ENCODE data around the gene SH2D4B. TPM values are rescaled to one million over a fixed set of nuclear protein-coding genes. Genes with fewer than 3 reads are reported as not detected.

SH2D4B gene
- polyA plus RNA-seq, 1 experiment = not detected

DNA sequence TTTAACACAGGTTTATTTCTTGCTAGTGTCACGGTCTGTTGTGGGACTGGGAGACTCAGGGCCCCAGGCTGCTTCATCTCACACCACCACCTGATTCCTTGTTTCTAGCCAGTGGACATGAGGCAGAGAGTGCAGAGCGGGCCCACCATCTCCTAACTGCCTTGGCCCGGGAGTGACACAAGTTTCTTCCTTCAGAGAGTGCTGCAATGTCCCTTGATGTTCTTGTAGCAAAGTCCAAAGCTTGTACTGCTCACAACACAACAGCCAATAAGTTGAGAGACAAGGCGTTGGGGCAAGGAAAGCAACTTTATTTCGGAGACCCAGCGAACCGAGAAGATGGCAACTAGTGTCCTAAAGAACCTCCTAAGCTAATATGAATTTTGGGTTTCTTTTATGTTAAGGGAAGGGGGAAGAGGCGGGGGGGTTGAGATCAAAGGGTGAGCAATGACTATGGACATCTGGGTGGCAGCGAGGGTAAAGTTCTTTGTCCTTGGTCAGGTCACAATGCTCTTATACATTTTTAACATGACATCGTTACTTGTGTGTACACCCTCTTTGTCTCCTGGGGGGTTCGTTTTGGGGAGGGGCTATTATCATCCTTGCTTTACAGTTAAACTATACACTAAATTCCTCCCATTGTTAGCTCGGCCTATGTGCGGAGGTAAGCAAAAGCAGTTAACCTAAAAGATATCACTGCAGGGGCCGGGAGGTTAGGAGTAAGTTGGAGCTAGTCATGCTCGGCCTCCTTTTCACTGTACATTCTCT is 31.6 kb downstream of the SH2D4B start:
- TF ChIP-seq, protein P1, sequence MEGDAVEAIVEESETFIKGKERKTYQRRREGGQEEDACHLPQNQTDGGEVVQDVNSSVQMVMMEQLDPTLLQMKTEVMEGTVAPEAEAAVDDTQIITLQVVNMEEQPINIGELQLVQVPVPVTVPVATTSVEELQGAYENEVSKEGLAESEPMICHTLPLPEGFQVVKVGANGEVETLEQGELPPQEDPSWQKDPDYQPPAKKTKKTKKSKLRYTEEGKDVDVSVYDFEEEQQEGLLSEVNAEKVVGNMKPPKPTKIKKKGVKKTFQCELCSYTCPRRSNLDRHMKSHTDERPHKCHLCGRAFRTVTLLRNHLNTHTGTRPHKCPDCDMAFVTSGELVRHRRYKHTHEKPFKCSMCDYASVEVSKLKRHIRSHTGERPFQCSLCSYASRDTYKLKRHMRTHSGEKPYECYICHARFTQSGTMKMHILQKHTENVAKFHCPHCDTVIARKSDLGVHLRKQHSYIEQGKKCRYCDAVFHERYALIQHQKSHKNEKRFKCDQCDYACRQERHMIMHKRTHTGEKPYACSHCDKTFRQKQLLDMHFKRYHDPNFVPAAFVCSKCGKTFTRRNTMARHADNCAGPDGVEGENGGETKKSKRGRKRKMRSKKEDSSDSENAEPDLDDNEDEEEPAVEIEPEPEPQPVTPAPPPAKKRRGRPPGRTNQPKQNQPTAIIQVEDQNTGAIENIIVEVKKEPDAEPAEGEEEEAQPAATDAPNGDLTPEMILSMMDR (IDR thresholded peaks at IDR 0.05; ENCODE audit: low read depth, low read length) = no peak
- CTCF ChIA-PET = interaction anchor here (0.6 kb wide), 2 partner anchors 69 to 130 kb away, joined by 3 read pairs; no protein-coding TSS in a partner anchor
- no peaks in the 10 kb centered on the region; the same call in 1 of the 2 replicates for H3K9me3 ChIP-seq (ENCODE audit: control insufficient read depth, insufficient read depth, low read length)
- no peak overlapping the region for H3K27ac ChIP-seq (ENCODE audit: low read depth, low read length)
- POLR2A ChIA-PET = no interaction called here
- H3K4me3 ChIP-seq (ENCODE audit: low read depth, low read length) = no peak overlapping the region
- H3K27me3 ChIP-seq (ENCODE audit: control insufficient read depth, insufficient read depth, low read length) = peaks cover 6% of the 10 kb centered on the region
- DNase-seq (ENCODE audit: low read depth, low spot score) = no peak

DNA sequence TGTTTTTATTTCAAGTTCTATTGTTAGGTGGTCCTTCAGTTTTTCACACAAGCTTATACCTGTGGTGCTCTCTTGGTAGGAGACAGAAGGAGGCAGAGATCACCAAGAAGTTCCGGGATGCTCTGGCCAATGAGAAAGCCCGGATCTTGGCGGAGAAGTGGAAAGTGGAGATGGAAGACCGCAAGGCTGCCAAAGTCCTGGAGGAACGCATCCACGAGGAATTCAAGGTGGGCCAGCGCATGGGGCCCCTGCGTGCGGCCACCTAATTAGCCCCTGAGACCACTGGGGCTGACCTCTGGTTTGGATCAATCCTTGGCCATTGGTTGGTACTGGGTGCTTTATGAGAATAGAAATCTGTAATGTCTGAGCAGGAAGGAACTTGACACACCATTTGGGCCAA is 33.6 kb downstream of the SH2D4B start:
- TF ChIP-seq, protein P1 (IDR thresholded peaks at IDR 0.05; ENCODE audit: low read depth, low read length) = no peak
- H3K27me3 ChIP-seq (ENCODE audit: control insufficient read depth, insufficient read depth, low read length) = peaks cover 6% of the 10 kb centered on the region
- H3K9me3 ChIP-seq (ENCODE audit: control insufficient read depth, insufficient read depth, low read length) = no peaks in the 10 kb centered on the region; the same call in 1 of the 2 replicates
- no peak overlapping the region for H3K4me3 ChIP-seq (ENCODE audit: low read depth, low read length)
- no peak overlapping the region for H3K27ac ChIP-seq (ENCODE audit: low read depth, low read length)
- DNase-seq (ENCODE audit: low read depth, low spot score) = no peak
- ChIA-PET POLR2A (no interaction called here), CTCF (no interaction called here)

DNA sequence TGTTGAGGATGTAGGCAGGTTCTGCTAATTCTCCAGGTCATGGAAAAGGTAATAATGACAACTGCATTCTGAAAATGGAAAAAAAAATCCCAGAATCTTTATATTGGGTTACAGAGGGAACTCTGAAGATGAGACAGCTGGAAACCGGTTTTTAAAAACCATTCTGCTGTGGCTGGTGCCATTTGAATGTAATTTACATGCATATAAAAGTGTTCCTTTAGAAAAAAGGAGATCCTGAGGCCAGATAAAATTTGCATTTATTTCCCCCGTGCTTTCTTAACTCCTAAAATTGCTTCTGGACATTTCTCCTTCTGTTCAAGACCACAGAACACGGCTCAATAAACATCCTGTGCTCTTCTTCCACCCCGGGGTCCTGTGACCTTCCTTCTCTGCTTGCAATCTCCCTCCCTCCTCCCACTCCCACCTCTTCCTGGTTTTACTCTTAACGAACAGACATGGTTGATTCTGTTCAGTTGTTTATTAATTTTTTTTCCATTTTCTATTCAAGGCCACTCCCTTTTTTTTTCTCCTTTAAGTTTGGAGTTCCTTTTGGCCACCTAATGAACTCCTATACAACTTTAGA is 41.6 kb downstream of the SH2D4B start:
- POLR2A ChIA-PET = no interaction called here
- no peak for DNase-seq (ENCODE audit: low read depth, low spot score)
- Histone ChIP-seq H3K9me3 (ENCODE audit: control insufficient read depth, insufficient read depth, low read length) (no peaks in the 10 kb centered on the region), H3K4me3 (ENCODE audit: low read depth, low read length) (no peak overlapping the region), H3K27ac (ENCODE audit: low read depth, low read length) (no peak overlapping the region), H3K27me3 (ENCODE audit: control insufficient read depth, insufficient read depth, low read length) (no peaks in the 10 kb centered on the region)
- TF ChIP-seq, protein P1 (IDR thresholded peaks at IDR 0.05; ENCODE audit: low read depth, low read length) = no peak
- CTCF ChIA-PET = no interaction called here

DNA sequence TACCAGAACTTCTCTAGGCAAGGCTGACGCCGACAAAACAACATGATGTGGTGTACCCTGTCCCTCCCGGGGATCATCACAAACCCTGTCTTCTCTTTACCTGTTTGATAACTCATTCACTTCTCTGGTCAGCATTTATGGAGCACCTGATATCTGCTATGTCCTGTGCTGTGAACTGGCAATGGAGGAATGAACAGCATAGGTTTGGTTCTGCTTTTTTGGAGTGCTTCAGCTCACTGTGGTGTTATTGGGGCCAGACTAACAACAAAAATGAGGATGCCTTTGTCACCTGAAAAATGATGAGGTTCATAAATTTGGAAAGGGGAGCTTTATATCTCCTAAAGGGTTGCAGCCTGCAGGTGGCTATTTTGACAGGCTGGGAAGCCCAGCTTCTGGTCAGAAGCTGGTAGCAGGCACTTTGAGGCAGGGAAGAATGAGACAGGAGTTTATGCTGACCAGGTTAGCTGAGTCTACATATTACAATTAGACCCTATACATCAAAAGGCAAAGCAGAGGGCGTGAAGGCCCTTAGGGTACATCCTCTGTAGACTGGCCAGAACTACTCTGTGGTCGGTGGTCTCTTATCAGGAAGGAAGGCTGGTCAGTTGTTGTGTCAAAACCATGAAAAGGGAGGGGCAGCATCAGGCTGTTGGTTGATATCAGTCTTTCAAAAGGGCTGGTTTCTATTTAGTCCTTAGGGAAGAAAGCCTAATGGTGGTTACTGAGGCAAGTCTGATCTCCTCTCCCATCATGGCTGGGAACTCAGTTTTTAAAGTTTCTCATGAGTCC is 42.3 kb downstream of the SH2D4B start:
- ChIA-PET POLR2A (no interaction called here), CTCF (no interaction called here)
- H3K4me3 ChIP-seq (ENCODE audit: low read depth, low read length) = no peak overlapping the region
- H3K27ac ChIP-seq (ENCODE audit: low read depth, low read length) = no peak overlapping the region
- no peaks in the 10 kb centered on the region for H3K27me3 ChIP-seq (ENCODE audit: control insufficient read depth, insufficient read depth, low read length)
- DNase-seq (ENCODE audit: low read depth, low spot score) = no peak
- no peaks in the 10 kb centered on the region for H3K9me3 ChIP-seq (ENCODE audit: control insufficient read depth, insufficient read depth, low read length)
- TF ChIP-seq, protein P1 (IDR thresholded peaks at IDR 0.05; ENCODE audit: low read depth, low read length) = no peak
